Measurements from ENCODE around the gene CYYR1. TPM values are rescaled to one million over a fixed set of nuclear protein-coding genes. Genes with fewer than 3 reads are reported as not detected.
A peak's percentile ranks its signal among the peaks of the same experiment; 100 is the strongest.

Gene CYYR1
- total RNA-seq, 2 donors from 2014 or later: 4.3 to 5.2 TPM

- Histone ChIP-seq H3K4me3 (no peak overlapping the region), H3K36me3 (replicated peaks in 1 of 2; ENCODE audit: insufficient read depth in 1 of 2, low read depth in 2 of 2) (no peaks in the 10 kb centered on the region), H3K4me1 (no peaks in the 10 kb centered on the region), H3K27me3 (no peaks in the 10 kb centered on the region), H3K9me3 (no peaks in the 10 kb centered on the region), H3K27ac (no peak overlapping the region)
- ATAC-seq: no peak
- intact Hi-C loops (cut with DNase I): no loop called here
- 44% methylated on average over 9 of the region's 9 CpGs for WGBS, 2 donors
- TF ChIP-seq, protein P1, sequence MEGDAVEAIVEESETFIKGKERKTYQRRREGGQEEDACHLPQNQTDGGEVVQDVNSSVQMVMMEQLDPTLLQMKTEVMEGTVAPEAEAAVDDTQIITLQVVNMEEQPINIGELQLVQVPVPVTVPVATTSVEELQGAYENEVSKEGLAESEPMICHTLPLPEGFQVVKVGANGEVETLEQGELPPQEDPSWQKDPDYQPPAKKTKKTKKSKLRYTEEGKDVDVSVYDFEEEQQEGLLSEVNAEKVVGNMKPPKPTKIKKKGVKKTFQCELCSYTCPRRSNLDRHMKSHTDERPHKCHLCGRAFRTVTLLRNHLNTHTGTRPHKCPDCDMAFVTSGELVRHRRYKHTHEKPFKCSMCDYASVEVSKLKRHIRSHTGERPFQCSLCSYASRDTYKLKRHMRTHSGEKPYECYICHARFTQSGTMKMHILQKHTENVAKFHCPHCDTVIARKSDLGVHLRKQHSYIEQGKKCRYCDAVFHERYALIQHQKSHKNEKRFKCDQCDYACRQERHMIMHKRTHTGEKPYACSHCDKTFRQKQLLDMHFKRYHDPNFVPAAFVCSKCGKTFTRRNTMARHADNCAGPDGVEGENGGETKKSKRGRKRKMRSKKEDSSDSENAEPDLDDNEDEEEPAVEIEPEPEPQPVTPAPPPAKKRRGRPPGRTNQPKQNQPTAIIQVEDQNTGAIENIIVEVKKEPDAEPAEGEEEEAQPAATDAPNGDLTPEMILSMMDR (IDR thresholded peaks at IDR 0.05): no peak
- TF ChIP-seq POLR2A (IDR thresholded peaks at IDR 0.05): no peak
- no peak for DNase-seq
These were observed 14.7 kb upstream of the CYYR1 start for GRCh38 chr21:26587736-26588201.

DNA sequence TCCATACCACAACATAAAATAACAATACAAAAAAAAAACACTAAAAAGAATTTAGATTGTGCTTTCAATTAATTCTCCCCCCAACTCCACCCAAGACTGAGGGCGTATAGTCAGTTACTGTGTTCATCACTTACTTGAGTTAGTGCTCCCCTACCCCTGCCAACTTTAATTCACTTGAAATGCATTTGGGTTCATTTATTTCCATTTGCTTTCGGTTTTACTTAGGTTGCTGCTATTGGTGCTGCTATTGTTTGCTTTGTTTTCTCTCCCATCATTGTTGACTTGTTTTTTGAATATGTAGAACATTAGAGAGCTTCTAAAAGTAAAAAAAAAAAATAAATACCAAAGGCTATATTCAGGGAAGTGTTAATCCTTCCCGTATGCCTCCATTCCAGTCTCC is 10.7 kb upstream of the CYYR1 start:
- intact Hi-C loops (cut with DNase I): no loop called here
- no peaks in the 10 kb centered on the region for H3K9me3 ChIP-seq
- H3K36me3 ChIP-seq (replicated peaks in 1 of 2; ENCODE audit: insufficient read depth in 1 of 2, low read depth in 2 of 2): no peaks in the 10 kb centered on the region
- no peaks in the 10 kb centered on the region for H3K4me1 ChIP-seq
- DNase-seq (no peak), ATAC-seq (no peak)
- no peak overlapping the region for H3K4me3 ChIP-seq
- H3K27ac ChIP-seq: no peak overlapping the region
- H3K27me3 ChIP-seq: no peaks in the 10 kb centered on the region
- 56 to 62% methylated on average over 3 of the region's 3 CpGs for WGBS, 2 donors
- no peak for TF ChIP-seq POLR2A (IDR thresholded peaks at IDR 0.05)
- TF ChIP-seq, protein P1 (IDR thresholded peaks at IDR 0.05): no peak

DNA sequence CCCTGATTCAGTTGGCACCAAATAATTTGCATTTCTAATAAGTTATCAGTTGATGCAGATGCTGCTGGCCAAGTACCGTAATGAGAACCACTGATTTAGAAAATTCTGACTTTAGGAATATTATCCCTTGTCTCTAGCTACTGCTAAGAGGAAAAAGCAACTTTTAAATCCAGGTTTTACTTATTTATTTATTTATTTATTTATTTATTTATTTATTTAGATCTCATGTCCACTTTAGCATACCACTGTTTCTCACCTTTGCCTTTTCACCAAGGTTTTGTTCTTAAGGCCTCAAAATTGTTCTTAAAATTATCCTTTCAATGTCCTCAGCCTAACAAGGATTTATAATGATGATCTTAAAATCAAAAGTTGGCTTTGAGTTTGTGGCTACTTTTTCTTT is 8.7 kb upstream of the CYYR1 start:
- intact Hi-C loops (cut with DNase I): no loop called here
- no peak for ATAC-seq
- H3K4me3 ChIP-seq: no peak overlapping the region
- H3K27ac ChIP-seq: no peak overlapping the region
- WGBS, 2 donors: 94 to 97% methylated on average over 1 of the region's 1 CpG
- no peak for DNase-seq
- no peaks in the 10 kb centered on the region for H3K36me3 ChIP-seq (replicated peaks in 1 of 2; ENCODE audit: insufficient read depth in 1 of 2, low read depth in 2 of 2)
- no peaks in the 10 kb centered on the region for H3K9me3 ChIP-seq
- TF ChIP-seq, protein P1 (IDR thresholded peaks at IDR 0.05): no peak
- TF ChIP-seq POLR2A (IDR thresholded peaks at IDR 0.05): no peak
- H3K4me1 ChIP-seq: no peaks in the 10 kb centered on the region
- H3K27me3 ChIP-seq: no peaks in the 10 kb centered on the region

DNA sequence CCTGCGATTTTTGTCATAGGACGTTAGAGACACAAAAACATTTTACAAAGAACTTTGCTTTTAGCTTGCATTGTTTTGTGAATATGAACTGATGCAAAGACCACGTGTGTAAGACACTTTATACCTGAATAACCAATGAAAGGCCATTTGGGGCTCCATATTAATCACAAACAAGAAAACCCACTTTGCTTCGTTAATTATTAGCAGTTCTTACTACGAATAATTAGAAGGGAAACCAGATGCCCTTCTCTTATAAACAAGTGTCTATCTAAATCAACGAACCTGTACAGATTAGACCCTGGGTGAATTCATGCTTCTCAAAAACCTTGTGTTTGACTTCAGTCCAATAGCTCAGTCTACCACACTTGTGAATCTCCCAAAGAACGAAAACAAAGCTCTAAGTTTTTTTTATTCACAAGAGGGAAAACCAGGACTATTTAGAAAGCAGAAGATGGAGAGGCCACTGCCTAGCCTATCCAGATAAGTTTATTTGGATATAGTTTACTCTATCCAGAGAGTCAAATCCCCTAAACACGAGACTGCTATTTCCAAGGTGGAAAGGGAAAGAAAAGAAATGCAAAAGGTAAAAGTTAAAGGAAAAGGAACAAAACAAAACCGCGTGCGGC is 897 bp downstream of the CYYR1 start:
- intact Hi-C loops (cut with DNase I): no loop called here
- Histone ChIP-seq H3K4me1 (peaks cover 4% of the 10 kb centered on the region), H3K27ac (peak overlapping the region in 1 of 4 donors; percentile 53), H3K9me3 (peaks cover 0 to 4% (median 0%) of the 10 kb centered on the region in 3 donors), H3K4me3 (no peak overlapping the region), H3K27me3 (peaks cover 0 to 9% of the 10 kb centered on the region in 2 donors), H3K36me3 (replicated peaks in 1 of 2; ENCODE audit: insufficient read depth in 1 of 2, low read depth in 2 of 2) (no peaks in the 10 kb centered on the region)
- DNase-seq (no peak), ATAC-seq (no peak)
- TF ChIP-seq, protein P1 (IDR thresholded peaks at IDR 0.05): no peak
- TF ChIP-seq POLR2A (IDR thresholded peaks at IDR 0.05): no peak
- WGBS, 2 donors: 14 to 15% methylated on average over 11 of the region's 11 CpGs

GRCh38 chr21:26570203-26570602 is 2.9 kb downstream of the CYYR1 start:
- Histone ChIP-seq H3K4me3 (no peak overlapping the region), H3K27me3 (peaks cover 0 to 9% of the 10 kb centered on the region in 2 donors), H3K9me3 (peaks cover 0 to 4% (median 0%) of the 10 kb centered on the region in 3 donors), H3K36me3 (replicated peaks in 1 of 2; ENCODE audit: insufficient read depth in 1 of 2, low read depth in 2 of 2) (no peaks in the 10 kb centered on the region), H3K4me1 (peaks cover 4% of the 10 kb centered on the region), H3K27ac (no peak overlapping the region)
- intact Hi-C loops (cut with DNase I): no loop called here
- DNase-seq: no peak
- 56 to 61% methylated on average over 3 of the region's 3 CpGs for WGBS, 2 donors
- peak in 1 of 3 donors; percentile 25 for TF ChIP-seq POLR2A (IDR thresholded peaks at IDR 0.05)
- TF ChIP-seq, protein P1 (IDR thresholded peaks at IDR 0.05): no peak
- ATAC-seq: no peak
